ENCODE results near the gene FAM161A.
"Not testable (repeated sequence)": the region's sequence is repeated elsewhere in the genome, so short reads cannot be mapped to it uniquely, and the experiment has no call there.

FAM161A gene

DNA sequence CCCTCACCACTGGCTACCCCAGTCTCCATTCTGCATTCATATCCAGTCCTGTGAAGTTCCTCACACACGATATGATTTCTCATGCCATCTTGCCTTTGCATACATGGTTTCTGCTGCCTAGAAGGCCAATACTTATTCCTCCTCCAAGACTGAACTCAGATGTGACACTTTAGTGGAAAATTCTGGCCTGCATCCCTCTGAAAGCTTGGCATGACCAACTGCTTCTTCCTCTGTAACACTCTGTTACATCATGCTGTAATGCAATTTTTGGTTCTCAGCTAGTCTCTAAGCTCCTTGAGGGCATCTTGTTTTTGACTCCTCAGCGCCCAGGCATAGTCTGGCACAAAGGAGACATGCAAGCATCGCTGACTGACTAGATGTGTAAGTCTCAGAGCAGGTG lies 12.6 kb downstream of the FAM161A start:
- DNase-seq: no peak

DNA sequence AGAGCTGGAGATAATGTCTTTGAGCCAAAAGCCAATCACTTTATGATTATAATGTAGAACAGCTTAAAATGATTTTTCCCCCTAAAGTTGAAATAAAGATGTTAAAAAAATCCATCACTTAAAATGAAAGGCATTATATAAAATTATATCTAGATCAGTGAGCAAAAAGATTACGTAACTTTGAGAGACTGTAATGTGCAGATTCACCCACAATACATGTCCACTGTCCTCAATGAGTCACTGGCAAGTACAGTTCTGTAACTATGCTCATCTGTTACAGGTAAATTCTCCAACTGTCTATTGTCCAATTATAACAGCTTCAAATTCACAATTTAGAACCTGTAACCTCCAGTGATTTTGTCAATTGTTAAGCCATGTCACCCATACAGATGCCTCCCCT lies 19.0 kb downstream of the FAM161A start:
- DNase-seq: no peak

DNA sequence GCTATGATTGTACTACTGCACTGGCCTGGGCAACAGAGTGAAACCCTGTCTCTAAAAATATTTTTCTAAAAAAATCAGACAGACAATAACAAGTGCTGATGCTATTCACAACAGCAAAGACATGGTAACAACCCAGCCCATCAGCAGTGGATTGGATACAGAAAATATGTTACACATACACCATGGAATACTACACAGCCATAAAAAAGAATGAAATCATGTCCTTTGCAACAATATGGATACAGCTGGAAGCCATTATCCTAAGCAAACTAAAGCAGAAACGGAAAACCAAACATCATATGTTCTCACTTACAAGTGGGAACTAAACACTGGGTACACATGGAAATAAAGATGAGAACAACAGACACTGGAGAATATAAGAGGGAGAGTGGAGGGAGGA lies 19.9 kb downstream of the FAM161A start:
- no peak for DNase-seq

DNA sequence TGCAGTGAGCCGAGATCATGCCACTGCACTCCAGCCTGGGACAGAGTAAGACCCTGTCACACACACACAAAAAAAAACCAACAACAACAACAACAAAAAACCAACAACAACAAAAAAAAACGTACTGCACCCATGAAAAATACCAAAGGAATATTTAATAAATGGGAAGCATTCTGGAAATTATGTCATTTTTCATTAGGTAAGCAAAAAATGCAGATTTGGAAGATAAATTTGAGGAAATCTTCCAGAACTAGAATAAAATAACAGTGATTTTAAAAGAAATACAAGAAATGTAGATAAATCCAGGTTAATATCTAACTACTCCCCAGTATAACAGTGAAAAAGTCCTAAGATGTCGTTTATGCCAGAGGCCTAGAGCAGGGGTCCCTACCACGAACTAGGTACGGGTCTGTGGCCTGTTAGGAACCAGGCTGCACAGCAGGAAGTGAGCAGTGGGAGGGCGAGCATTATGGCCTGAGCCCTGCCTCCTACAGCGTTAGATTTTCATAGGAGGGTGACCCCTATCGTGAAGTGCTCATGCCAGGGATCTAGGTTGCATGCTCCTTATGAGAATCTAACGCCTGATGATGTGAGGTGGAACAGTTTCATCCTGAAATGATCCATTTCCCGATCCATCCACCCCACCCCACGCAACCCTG lies 21.5 kb downstream of the FAM161A start:
- DNase-seq: no peak

- DNase-seq: no peak
These were observed 31.6 kb downstream of the FAM161A start for GRCh38 chr2:61822255-61822654.

DNA sequence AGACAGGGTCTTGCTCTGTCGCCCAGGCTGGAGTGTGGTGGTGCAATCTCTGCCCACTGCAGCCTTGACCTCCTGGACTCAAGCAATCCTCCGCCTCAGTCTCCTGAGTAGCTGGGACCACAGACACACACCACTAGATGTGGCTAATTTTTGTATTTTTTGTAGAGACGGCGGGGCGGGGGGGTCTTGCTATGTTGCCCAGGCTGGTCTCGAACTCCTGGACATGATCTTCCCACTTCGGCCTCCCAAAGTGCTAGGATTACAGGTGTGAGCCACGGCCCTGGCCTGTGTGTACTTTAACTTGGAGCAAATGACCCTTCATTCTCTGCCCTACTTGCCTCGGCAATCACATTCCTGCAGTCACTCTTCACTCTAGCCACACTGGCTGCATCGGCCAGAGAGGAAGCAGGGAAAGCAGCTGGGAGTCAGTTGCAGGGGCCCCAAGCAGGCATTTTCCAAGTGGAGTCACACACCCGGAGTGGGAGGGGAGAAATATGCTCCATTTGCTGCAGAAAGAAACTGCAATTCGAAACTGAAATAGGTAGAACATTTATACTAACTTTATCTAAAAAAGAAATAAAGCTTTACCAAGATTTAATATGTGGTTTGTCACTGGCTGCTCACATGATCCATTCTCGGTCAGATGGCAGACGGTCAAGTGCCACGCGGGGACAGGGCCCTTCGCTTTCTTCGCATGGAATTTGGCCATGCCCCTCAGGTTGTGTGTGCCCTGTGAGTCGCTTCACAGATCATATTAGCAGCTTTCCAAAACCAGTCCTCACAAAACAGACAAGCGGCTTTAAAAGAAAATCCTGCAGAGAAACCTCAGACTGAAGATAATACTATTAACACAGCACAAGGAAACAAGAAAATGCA lies 37.1 kb downstream of the FAM161A start:
- no peak for DNase-seq

- DNase-seq: no peak
These were observed 39.2 kb downstream of the FAM161A start for GRCh38 chr2:61814539-61815160.

- DNase-seq: not testable (repeated sequence)
These were observed 40.5 kb downstream of the FAM161A start for GRCh38 chr2:61813314-61813713.

DNA sequence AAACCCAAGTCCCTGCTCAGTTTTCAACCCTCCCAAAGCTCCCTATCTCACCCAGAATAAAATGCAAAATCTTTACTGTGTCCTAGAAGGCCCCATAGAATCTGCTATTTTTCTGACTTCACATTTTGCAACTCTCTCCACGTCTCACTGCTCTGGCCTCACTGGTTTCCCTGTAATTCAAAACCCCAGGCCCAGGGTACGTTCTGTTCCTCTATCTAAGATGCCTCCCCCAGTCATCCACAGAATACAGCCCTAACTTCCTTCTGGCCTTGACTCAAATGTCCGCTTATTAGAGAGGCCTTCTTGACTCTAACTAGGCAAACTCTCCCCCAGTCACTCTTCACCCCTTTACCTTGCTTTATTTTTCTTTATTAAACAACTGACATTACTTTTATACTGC lies 42.0 kb downstream of the FAM161A start:
- no peak for DNase-seq

GRCh38 chr2:61810203-61810602 lies 43.7 kb downstream of the FAM161A start:
- not testable (repeated sequence) for DNase-seq

DNA sequence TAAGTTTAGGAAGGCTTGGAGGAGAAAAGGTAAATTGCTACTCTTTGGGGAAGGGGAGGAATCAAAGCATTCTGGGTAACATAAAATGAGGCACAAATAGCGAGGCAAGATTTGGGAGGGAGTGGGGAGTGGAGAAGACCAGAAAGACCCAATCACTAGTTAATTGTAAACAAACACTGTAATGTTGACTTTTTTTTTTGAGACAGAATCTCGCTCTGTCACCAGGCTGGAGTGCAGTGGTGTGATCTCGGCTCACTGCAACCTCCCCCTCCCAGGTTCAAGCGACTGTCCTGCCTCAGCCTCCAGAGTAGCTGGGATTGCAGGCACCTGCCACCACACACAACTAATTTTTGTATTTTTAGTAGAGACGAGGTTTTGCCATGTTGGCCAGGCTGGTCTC lies 45.2 kb downstream of the FAM161A start:
- not testable (repeated sequence) for DNase-seq

DNA sequence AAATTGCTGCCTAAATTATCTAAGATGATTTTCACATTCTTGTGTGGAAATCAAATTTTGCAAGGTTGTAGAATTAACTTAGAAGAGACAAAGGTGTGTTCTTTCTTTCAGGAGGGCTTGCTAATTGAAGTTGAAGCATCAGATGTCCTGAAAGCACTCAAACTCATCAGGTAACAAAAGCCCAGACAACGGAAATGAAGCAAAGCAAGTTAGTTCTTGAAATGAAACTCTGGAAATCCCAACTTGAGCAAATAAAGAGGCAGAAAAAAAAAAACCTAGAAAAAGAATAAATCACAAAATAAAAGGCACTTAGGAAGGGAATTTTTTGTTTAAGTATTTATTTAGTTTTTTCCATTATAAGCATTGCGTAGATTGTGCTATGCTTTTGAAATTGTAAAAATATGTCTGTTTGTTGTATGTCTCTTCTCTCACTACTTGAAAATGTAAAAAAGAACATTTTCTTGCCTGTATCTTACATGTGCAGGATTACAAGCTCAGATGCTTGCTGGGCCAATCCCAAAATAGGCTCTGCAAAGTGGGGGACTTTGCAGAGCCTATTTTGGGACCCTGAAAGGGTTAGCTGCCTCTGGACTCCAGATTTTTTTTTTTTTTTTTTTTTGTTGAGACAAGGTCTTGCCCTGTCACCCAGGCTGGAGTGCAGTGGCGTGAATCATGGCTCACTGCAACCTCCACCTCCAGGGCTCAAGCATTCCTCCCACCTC lies 46.7 kb downstream of the FAM161A start:
- DNase-seq: no peak

- no peak for DNase-seq
These were observed 51.3 kb downstream of the FAM161A start for GRCh38 chr2:61802548-61802947.

DNA sequence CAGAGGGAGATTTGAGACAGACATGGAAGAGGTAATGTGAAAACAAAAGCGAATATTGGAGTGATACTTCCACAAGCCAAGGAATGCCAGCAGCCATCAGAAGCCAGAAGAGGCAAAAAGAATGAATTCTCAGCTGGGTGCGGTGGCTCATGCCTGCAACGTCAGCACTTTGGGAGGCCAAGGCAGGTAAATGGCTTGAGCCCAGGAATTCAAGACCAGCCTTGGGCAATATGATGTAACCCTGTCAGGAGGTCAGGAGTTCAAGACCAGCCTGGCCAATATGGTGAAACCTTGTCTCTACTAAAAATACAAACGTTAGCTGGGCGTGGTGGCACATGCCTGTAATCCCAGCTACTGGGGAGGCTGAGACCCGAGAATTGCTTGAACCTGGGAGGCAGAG lies 54.8 kb downstream of the FAM161A start:
- DNase-seq: no peak

GRCh38 chr2:61797446-61797845 lies 56.4 kb downstream of the FAM161A start:
- not testable (repeated sequence) for DNase-seq

DNA sequence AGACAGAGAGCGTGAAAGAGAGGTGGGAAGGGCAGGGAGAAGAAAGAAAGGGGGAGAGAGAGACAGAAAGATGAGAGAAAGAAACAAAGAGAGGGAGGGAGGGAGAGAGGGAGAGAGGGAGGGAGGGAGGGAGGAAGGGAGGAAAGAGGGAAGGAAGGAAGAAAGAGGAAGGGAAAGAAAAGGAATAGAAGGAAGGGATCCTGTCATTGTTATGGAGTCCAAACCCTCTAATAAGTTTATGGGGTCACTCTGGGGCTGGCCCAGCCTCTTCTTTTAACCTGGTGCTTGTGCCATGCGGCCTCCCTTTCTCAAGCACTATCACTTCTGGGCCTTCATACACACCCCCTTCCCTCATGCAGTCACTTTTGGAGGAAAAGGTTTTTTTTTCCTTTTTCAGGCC lies 58.5 kb downstream of the FAM161A start:
- no peak for DNase-seq

GRCh38 chr2:61793389-61793836 lies 60.4 kb downstream of the FAM161A start:
- no peak for DNase-seq

GRCh38 chr2:61792355-61792890 lies 61.4 kb downstream of the FAM161A start:
- DNase-seq: no peak

GRCh38 chr2:61789807-61790602 lies 63.9 kb downstream of the FAM161A start:
- no peak for DNase-seq

GRCh38 chr2:61787941-61788563 lies 65.8 kb downstream of the FAM161A start:
- no peak for DNase-seq

DNA sequence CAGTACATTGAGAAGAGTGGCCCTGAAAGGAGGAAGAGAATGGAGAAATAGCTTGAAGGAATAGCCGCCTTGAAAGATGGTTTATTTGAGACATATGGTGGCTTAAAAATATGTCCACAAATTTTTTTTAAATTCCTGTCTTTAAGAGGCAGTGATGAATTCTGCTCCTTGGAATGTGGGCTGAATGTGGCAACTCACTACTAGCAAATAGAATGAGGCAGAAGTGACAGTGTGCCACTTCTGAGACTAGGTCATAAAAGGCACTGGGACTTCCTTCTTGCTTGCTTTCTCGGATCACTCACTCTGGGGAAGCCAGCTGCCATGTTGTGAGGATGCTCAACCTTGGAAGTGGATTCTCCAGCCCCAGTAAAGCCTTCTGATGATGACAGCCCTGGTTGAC lies 67.0 kb downstream of the FAM161A start:
- no peak for DNase-seq

DNA sequence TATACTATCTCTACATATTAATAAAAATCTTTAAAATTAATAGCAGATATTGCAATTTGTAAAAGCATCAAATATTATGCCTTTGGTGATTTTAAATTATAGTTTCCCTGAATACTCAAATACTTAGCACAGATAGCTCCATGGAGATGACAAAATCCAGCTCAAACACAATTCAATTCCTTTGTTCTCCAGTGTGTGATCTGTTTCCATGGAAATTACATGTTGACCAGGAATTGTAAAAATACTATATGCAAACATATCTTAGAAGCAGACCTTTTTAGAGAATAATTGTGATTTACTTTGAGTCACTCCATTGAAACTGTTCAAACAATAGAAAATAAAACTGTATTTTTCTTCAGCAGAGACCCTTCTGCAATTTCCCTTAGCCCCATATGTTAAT lies 68.3 kb downstream of the FAM161A start:
- DNase-seq: no peak
